BJ (cell line): ENCODE measurements around the gene SDCBP2. TPM values are rescaled to one million over a fixed set of nuclear protein-coding genes. Genes with fewer than 3 reads are reported as not detected.

ENCODE experiments used
- CTCF ChIA-PET: fragments of 350-600 bp; formaldehyde crosslinking; extraction: SDS; loops from one replicate; lab custom pipeline; 2021; ENCODE audit warnings: antibody characterized with exemption, inconsistent platforms; lab: Yijun Ruan, JAX
- POLR2A ChIA-PET: fragments of 300-600 bp; sonication (Branson Sonifier 250); formaldehyde crosslinking; extraction: SDS; loops from one replicate; lab custom pipeline; 2021; ENCODE audit warnings: antibody characterized with exemption; lab: Charles Lee
- DNase-seq: peaks from one replicate; pipeline ENCODE4 v3.0.0-alpha.2; 2011; ENCODE audit warnings: low read depth
- H3K27me3 ChIP-seq: 2 replicates; pipeline ENCODE4 v1.6.0; 2011; ENCODE audit warnings: low read length; ENCODE audit not compliant: control insufficient read depth, insufficient read depth
- H3K36me3 ChIP-seq: 2 replicates; pipeline ENCODE4 v1.5.1; 2011; ENCODE audit warnings: low read length; ENCODE audit not compliant: control insufficient read depth, insufficient read depth
- H3K4me3 ChIP-seq: 2 replicates; pipeline ENCODE4 v1.5.1; 2011; ENCODE audit warnings: low read depth, mild to moderate bottlenecking, control low read depth, low read length
- CTCF ChIP-seq: IDR thresholded peaks from 2 replicates; pipeline ENCODE4 v1.5.1; 2011; ENCODE audit warnings: low read depth, mild to moderate bottlenecking, control low read depth, inconsistent platforms, low read length, moderate library complexity; ENCODE audit not compliant: insufficient read depth
- polyA plus RNA-seq: library from polyadenylated mRNA; depleted of rRNA; stranded (reverse); fragments of >200 nt; gene quantifications from 2 replicates; pipeline ENCODE4 v1.2.3, GENCODE V29; 2011

SDCBP2 gene
- polyA plus RNA-seq, 1 experiment = 6.2 TPM

GRCh38 chr20:1360094-1360846, 31.3 kb upstream of the SDCBP2 start:
- TF ChIP-seq CTCF = no peak
- Histone ChIP-seq H3K4me3 (no peak overlapping the region), H3K36me3 (peaks cover 3% of the 10 kb centered on the region; the same call in 1 of the 2 replicates), H3K27me3 (no peaks in the 10 kb centered on the region)
- no peak for DNase-seq
- CTCF ChIA-PET = interaction anchor here (0.6 kb wide), 1 partner anchor 151 kb away, joined by 3 read pairs; no protein-coding TSS in a partner anchor
- POLR2A ChIA-PET = no interaction called here

DNA sequence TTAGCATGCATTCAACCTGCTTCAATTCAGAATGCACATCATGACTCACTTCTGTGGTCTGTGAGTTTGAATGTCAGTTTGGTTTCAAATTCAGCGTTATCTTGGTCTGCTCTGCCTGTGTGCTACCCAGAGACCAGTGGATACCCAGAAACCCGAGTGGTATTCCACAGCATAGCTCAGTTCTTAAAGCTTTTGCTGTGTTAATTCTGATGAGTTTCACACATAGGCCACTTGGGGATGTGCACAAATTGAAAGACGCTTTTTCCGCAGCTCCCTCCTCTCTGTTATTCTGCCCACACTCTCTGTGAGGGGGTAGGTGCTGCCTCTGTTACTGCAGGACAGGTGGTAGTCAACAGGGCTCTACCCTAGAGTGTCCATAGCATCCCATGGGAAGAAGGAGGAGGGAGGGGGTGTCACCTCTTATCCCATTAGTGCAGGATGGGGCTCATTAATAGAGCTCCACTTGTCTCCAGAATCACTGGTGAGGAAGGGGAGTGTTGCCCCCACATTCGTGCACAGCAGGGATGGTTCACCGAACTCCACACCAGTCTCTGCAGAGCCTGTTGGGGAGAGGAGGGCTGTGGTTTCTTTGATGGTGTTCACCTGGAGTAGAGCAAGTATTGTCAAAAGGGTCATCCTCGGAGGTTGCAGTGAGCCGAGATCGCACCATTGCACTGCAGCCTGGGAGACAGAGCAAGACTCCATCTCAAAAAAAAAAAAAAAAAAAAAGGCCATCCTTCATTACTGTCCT, 29.2 kb upstream of the SDCBP2 start:
- ChIA-PET CTCF (interaction anchor here (1.7 kb wide), 1 partner anchor 8 kb away, joined by 3 read pairs; no protein-coding TSS in a partner anchor), POLR2A (interaction anchor here (0.7 kb wide), 1 partner anchor 745 kb away, joined by 3 read pairs; no protein-coding TSS in a partner anchor)
- DNase-seq = no peak

GRCh38 chr20:1353956-1354355, 25.0 kb upstream of the SDCBP2 start:
- Histone ChIP-seq H3K27me3 (no peaks in the 10 kb centered on the region), H3K4me3 (no peak overlapping the region), H3K36me3 (peaks cover 10% of the 10 kb centered on the region; the same call in 1 of the 2 replicates)
- TF ChIP-seq CTCF = no peak
- ChIA-PET CTCF (interaction anchor here (1.1 kb wide), 1 partner anchor 9 kb away, joined by 4 read pairs; no protein-coding TSS in a partner anchor), POLR2A (no interaction called here)
- no peak for DNase-seq

More for the DNA sequence above, 29.2 kb upstream of the SDCBP2 start:
- no peak for TF ChIP-seq CTCF
- Histone ChIP-seq H3K4me3 (no peak overlapping the region), H3K27me3 (no peaks in the 10 kb centered on the region), H3K36me3 (peaks cover 10% of the 10 kb centered on the region; the same call in 1 of the 2 replicates)

DNA sequence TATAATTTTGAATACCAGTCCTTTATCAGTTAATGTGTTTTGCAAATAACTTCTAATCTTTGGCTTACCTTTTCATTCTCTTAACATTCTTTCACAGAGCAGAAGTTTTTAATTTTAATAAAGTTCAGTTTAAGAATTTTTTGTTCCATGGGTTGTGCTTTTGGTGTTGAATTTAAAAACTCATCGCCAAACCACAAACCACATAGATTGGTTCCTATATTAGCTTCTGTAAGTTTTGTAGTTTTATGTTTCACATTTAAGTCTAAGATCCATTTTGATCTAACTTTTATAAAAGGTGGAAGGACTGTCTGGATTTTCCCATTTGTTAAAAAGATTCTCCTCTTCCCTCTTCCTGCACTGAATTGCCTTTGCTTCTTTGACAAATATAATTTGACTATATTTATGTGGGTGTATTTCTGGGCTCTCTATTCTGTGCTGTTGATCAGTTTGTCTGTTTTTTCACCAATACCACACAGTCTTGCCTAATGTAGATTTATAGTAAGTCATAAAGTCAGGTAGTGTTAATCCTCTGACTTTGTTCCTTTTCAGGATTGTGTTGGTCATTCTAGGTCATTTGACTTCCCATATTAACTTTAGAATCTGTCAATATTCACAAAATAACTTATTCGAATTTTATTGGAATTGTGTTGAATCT, 17.5 kb upstream of the SDCBP2 start:
- CTCF ChIA-PET = no interaction called here
- no peaks in the 10 kb centered on the region for H3K27me3 ChIP-seq
- POLR2A ChIA-PET = no interaction called here
- H3K4me3 ChIP-seq = no peak overlapping the region
- H3K36me3 ChIP-seq = no peaks in the 10 kb centered on the region
- TF ChIP-seq CTCF = no peak
- DNase-seq = no peak
